Measurements from ENCODE around the gene DICER1.

The DICER1 gene

GRCh38 chr14:95072310-95072905 lies 84.9 kb downstream of the DICER1 start:
- DNase-seq = no peak

GRCh38 chr14:95071649-95072280 lies 85.6 kb downstream of the DICER1 start:
- DNase-seq = no peak

GRCh38 chr14:95070748-95071435 lies 86.4 kb downstream of the DICER1 start:
- DNase-seq = no peak

- DNase-seq = no peak
These were observed 87.8 kb downstream of the DICER1 start for GRCh38 chr14:95069547-95069946.

GRCh38 chr14:95069018-95069417 lies 88.3 kb downstream of the DICER1 start:
- DNase-seq = no peak

GRCh38 chr14:95068521-95068920 lies 88.8 kb downstream of the DICER1 start:
- no peak for DNase-seq

GRCh38 chr14:95068080-95068479 lies 89.2 kb downstream of the DICER1 start:
- no peak for DNase-seq

GRCh38 chr14:95067526-95067925 lies 89.8 kb downstream of the DICER1 start:
- DNase-seq = no peak

GRCh38 chr14:95066427-95066986 lies 90.8 kb downstream of the DICER1 start:
- no peak for DNase-seq

- DNase-seq = no peak
These were observed 91.9 kb downstream of the DICER1 start for GRCh38 chr14:95065411-95065810.

- DNase-seq = no peak
These were observed 92.6 kb downstream of the DICER1 start for GRCh38 chr14:95064734-95065133.

- no peak for DNase-seq
These were observed 93.1 kb downstream of the DICER1 start for GRCh38 chr14:95064256-95064655.

- no peak for DNase-seq
These were observed 93.9 kb downstream of the DICER1 start for GRCh38 chr14:95063391-95063790.

- no peak for DNase-seq
These were observed 94.4 kb downstream of the DICER1 start for GRCh38 chr14:95062946-95063345.

- DNase-seq = no peak
These were observed 95.1 kb downstream of the DICER1 start for GRCh38 chr14:95062220-95062619.

- no peak for DNase-seq
These were observed 95.8 kb downstream of the DICER1 start for GRCh38 chr14:95061317-95062093.

- no peak for DNase-seq
These were observed 98.2 kb downstream of the DICER1 start for GRCh38 chr14:95059126-95059525.

GRCh38 chr14:95058491-95058890 lies 98.8 kb downstream of the DICER1 start:
- no peak for DNase-seq

GRCh38 chr14:95057851-95058250 lies 99.5 kb downstream of the DICER1 start:
- no peak for DNase-seq

GRCh38 chr14:95057147-95057546 lies 100.2 kb downstream of the DICER1 start:
- DNase-seq = no peak

GRCh38 chr14:95056476-95056875 lies 100.9 kb downstream of the DICER1 start:
- no peak for DNase-seq

GRCh38 chr14:95055318-95055717 lies 102.0 kb downstream of the DICER1 start:
- no peak for DNase-seq

All from suppressor macrophage treated with lipopolysaccharide for 4 hours (primary cell).